CD4-positive, alpha-beta T cell treated with Interleukin-6 at 100 ng/mL for 8 hours (primary cell): ENCODE data around the gene PROCA1.
A peak's percentile ranks its signal among the peaks of the same experiment; 100 is the strongest.

Source experiments
- DNase-seq: peaks from one replicate; pipeline ENCODE4 v3.0.0-alpha.2; 2020; ENCODE audit warnings: mixed read lengths, low spot score

PROCA1 gene, protein sequence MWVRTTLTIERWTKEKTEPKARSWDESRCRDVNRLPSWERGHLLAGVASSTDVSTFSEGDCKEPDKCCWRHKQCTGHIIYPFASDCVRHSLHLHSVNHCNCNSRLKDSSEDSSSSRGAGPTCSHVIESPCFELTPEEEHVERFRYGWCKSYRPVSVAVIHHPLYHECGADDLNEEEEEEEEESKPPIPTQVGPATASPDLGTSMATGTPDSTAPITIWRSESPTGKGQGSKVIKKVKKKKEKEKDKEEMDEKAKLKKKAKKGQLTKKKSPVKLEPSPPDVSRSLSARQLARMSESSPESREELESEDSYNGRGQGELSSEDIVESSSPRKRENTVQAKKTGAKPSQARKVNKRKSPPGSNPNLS

DNA sequence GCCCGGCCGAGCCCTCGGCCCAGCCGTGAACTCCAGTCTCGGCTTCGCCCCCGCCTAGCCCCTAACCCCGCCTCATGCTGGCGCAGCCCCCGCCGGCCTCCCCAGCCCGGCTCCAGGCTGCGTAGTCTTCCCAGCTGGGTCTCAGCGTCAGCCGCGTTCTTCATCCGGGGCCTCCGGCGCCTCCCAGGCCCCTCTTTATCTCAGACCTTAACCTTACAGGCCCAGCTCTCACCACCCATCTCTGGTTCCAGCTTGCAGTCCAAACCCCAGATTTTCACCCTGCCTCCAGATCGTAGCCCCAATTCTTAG, at the start of gene PROCA1:
PROCA1 (minus strand) TSS at position 166 of the 309 bp plus-strand sequence. CDS start 228 bp downstream, outside the sequence.
- no peak for DNase-seq

DNA sequence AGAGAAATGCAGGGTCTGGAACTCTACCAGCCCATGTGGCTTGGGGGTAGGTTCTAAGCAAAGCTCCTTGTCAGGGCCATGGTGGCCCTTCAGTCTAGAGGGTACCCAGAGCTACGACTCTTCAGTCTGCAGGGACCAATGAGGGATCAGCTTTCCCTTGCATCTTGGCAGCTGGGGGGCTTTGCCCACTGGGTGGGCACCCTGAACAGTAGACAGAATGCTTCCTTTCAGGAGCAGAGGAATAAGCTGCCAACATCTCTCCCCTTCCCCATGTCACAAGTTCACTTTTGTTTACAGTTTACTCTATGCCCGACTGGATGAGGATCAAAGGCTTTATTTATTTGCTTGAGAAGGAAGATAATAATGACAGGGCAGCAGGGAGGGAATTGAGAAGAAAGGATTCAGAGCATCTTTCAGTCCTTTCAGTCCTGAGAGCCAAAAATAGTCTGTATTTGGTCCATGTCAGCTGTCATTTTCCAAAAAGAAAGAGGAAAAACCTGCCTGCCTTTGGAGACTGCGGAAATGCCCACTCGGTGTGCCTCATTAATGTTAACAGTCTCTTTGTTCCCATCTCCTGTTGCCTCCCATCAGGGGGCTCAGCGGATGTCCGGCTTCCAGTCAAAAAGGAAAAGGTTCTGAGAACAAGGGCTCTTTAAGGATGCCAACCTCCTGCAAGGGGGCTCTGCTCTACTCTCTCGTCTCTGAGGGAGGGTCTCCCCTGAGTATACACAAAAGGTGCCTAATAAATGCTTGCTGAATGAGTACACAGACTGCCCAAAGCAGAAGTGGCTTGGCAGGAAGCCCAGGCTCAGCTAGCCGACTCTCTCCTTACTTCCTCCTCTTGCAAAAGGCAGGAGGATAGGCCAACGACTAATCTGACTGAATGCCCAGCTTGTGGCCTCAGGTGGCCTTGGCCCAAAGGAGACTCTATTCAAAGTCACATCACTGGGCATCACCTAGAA, 49.2 kb upstream of the PROCA1 start:
- no peak for DNase-seq

DNA sequence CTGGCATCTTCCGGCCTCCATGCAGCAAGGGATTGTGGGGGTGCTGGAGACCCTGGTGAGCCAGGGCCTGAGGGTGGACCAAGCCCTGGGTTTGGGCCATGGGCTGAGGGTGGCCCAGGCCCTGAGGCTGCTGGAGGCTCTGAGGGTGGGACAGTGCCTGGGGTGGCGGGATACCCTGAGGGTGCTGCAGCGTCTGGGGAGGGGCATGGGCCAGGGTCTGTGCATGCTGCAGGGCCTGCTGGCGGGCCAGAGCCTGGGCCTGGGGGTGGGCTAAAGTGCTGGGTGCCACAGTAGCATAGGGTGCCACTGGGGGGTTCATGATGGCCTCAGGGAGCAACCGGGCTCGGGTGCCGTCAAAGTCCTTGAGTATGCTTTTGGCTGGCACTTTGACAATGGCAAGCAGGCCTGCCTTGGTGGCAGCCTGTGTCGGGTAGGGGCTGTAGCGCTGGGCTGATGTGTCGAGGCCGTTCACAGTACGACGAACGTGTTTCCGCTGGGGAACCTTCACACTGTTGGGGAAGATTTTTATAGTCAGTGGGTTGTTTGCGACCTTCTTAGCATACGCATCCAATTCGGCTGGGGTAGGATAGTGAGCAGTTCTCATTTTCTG, 47.7 kb upstream of the PROCA1 start:
- no peak for DNase-seq

DNA sequence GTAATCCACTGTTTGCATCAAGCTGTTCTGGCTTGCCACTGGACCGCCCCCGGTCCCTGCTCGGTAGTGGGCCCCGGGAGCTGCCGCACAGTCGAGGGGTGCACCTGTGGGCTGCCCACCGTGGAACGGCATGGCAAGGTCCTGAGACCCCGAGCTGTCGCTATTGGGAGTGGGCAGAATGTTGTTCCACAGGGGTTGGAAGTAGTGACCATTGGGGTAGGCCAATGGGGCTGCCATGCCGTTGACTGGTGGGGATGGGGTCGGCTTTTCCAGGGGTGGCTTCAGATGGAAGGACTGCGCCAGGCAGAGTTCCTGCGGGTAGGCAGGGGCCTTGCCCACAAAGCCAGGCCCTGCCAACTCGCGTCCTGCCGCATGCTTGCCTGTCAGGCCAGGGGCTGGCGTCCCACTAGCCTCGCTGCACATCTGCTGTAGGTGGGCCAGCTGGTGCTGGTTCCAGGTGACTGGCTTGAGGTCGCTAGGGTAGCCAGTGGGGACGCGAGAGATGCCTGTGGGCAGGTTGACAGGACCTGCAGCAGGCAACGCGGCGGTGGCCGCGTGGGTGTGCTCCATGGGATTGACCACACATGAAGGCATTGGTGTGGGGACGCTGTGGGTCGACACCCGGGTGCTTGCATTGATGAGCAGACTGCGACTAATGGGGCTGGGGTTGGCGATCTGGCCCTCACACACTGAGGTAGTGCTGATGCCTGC, 46.9 kb upstream of the PROCA1 start:
- no peak for DNase-seq

DNA sequence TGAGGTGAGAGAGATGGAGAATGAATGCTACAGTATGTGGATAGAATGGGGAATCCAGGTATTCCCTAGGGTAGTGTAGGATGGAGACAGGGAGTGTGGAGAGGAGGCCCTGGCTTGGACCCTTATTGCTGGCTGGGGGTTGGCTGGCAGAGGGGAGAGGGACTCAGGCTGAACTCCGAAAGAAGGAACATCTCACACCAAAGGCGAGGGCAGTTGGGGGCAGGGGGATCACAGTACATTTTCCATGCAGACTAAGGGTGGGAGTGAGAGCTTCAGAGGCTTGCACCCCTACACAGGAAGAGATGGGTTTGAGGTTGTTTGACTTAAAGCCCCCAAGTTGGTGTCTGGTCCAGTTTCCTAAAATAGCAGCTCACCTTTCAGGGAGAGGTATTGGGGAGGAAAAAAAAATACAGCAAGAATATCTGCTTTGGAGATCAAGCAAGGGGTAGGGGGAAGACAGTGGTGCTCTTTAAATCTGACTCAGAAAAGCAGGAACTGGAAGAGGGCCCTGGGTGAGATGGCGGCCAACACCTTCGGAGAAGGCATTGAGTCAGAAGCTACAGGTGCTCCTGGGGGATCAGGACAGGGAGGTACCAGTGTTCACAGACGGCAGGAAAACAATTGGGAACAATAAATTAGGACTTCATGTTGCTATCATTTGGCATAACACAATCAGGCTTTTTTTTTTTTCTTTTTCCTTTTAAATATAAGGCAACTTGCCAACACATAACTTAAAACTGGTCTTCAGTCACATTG, 44.5 kb upstream of the PROCA1 start:
- DNase-seq = no peak

DNA sequence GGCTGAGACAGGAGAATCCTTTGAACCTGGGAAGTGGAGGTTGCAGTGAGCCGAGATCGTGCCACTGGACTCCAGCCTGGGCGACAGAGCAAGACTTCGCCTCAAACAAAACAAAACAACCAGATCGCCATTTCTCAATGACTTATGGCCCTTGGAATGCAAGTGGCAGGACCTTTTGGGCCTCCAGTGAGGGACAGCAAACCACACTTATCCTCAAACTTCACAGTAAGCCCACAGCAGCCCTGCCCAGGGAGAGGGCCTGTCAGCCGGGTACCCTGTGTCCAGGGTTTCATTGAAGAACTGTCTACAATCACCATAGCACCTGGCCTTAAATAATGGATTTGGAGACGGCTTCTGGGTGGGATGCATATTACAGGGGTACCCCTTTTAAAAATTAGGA, 43.8 kb upstream of the PROCA1 start:
- no peak for DNase-seq

DNA sequence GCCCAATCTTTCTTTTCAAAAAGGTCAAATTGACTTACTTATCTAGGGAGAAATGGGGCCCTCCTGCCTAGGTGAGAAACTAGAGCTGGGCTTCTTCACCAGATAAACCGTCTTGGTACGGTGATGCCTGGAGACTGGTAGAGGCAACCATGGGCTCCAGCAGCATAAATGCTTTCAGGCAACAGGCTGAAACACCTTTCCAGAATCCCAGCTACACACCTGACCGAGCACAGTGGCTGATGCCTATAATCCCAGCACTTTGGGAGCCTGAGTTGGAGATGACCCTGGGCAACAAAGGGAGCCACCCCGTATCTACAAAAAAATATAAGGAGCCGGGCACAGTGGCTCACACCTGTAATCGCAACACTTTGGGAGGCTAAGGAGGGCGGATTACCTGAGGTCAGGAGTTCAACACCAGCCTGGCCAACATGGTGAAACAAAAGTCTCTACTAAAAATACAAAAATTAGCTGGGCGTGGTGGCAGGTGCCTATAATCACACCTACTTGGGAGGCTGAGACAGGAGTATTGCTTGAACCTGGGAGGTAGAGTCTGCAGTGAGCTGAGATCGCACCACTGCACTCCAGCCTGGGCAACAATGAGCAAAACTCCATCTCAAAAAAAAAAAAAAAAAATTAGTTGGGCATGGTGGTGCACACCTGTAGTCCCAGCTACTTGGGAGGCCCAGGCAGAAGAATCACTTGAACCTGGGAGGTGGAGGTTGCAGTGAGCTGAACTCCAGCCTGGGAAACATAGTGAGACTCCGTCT, 40.1 kb upstream of the PROCA1 start:
- DNase-seq = no peak

DNA sequence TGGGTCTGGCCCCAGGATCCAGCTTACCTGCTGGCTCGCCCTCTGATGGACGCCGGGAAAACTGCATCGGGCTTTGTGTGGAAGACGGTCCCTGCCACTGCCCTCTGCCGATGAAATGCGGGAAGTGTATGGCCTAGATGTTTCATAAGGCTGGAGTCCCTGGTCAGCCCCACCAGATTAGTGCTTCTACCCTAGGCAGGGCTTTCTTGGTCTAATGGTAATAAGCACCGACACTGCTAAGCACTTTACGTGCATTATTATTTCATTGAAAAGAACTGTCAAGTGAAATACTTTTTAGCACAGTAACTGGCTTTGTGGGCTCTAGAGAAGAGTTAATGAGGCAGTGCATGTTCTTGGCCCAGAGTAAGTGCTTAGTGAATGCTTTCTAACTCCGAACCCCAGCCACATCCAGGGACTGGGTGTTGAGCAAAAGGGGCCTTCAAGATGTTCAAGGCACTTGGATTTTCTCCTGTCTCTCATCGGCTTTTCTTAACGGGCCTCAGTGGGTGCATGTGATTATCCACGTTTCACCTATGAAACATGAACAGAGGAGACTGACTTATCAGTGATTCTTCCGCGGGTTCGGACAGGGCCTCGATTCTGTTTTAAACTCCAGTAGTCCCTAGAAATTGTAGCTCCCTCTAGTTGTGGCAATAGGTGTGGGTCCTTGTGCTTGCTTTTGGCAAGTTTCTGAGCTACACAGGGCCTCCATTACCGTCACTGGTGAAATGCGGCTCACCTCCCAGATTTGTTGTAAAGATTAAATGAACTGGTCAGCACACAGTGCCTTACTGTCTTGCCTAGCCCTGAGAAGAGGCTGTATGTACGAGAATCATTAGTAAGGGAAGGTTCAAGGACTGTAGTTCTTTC, 38.7 kb upstream of the PROCA1 start:
- DNase-seq = peak; percentile 87

DNA sequence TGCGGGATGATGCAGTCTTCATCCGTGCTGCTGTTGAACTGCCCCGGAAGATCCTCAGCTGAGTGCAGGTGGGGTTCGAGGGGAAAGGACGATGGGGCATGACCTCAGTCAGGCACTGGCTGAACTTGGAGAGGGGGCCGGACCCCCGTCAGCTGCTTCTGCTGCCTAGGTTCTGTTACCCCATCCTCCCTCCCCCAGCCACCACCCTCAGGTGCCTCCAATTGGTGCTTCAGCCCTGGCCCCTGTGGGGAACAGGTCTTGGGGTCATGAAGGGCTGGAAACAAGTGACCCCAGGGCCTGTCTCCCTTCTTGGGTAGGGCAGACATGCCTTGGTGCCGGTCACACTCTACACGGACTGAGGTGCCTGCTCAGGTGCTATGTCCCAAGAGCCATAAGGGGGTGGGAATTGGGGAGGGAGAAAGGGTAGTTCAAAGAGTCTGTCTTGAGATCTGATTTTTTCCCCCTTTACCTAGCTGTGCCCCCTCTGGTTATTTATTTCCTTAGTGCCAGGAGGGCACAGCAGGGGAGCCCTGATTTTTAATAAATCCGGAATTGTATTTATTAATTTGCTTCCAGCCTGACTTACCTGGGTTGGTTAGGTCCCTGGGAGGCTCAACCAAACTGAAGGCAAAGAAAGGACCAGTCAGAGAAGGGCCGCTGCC, 38.0 kb upstream of the PROCA1 start:
- no peak for DNase-seq

DNA sequence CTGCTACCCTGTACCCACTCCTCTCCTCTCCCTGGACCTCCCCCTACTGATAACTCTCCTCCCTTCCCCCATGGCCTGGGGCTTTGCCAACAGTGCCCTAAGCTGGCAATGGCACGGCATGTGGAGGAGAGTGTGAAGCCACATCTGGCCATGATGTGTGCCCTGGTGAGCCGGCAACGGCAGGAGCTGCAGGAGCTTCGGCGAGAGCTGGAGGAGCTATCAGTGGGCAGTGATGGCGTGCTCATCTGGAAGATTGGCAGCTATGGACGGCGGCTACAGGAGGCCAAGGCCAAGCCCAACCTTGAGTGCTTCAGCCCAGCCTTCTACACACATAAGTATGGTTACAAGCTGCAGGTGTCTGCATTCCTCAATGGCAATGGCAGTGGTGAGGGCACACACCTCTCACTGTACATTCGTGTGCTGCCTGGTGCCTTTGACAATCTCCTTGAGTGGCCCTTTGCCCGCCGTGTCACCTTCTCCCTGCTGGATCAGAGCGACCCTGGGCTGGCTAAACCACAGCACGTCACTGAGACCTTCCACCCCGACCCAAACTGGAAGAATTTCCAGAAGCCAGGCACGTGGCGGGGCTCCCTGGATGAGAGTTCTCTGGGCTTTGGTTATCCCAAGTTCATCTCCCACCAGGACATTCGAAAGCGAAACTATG, 37.3 kb upstream of the PROCA1 start:
- no peak for DNase-seq

DNA sequence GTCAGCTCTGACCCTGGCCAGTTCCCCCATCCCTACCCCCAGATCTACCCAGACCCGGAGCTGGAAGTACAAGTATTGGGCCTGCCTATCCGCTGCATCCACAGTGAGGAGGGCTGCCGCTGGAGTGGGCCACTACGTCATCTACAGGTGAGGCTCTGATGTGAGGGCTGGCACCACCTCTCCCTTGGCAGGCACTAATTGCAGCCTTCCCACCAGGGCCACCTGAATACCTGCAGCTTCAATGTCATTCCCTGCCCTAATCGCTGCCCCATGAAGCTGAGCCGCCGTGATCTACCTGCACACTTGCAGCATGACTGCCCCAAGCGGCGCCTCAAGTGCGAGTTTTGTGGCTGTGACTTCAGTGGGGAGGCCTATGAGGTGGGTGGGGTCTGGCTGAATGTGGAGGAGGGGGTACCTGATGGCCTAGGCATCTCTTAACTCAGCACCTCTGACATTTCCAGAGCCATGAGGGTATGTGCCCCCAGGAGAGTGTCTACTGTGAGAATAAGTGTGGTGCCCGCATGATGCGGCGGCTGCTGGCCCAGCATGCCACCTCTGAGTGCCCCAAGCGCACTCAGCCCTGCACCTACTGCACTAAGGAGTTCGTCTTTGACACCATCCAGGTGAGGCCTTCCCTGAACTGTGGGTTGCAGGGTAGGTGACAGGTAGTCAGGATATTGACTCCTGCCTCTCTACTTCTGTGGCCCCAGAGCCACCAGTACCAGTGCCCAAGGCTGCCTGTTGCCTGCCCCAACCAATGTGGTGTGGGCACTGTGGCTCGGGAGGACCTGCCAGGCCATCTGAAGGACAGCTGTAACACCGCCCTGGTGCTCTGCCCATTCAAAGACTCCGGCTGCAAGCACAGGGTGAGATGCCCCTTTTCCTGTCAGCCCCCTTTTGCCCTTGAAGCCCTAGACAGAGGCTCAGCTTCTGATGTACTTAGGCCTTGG, 36.4 kb upstream of the PROCA1 start:
- no peak for DNase-seq

DNA sequence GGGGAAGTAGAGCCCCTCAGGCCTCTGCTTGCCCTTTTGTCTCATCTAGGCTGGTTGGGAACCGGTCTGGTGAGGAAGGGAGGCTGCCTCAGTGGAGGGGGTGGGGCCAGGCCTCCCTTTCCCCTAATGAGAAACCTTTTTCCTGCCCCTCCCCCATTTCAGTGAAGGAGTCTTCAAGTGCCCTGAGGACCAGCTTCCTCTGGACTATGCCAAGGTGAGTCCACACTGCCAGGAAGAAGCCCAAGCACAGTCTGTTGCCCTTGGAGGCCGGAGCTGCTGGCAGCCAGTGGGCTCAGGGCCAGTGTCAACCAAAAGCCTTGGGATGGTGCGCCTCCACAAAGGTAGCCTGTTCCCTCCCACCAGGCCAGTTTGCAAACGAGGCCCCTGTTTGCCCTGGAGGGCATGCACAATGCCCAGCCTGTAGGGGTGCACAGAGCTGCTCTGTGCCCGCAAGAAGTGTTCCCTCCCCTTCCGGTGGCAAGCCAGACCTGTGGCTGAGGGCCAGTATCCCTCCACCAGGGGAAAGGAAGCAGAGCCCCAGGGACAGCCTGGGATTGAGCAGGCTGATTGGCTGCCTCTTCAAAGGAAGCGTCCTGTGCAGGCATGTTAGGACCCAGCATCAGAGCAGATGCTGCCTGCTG, 35.5 kb upstream of the PROCA1 start:
- DNase-seq = no peak

DNA sequence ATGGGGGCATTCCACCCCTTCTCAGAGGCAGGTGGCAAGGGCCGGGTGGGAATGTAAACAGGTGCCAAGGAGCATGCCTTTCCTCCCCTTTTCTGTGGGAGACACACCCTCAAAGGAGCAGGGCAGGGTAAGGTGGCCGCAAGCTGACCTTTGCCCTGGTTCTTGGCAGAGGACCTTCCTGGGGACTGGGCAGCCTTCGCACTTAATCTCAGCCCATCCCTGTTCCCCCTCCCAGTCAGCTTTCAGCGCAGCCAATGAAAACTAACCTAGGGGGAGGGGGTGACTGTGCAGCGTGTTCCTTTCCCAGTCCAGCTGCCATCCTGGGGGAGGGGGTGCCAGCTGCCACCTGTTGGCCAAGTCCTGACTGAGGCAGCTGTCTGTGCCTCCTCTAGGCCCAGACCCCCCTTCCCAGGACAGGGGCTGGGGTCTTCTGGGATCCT, 34.9 kb upstream of the PROCA1 start:
- no peak for DNase-seq

DNA sequence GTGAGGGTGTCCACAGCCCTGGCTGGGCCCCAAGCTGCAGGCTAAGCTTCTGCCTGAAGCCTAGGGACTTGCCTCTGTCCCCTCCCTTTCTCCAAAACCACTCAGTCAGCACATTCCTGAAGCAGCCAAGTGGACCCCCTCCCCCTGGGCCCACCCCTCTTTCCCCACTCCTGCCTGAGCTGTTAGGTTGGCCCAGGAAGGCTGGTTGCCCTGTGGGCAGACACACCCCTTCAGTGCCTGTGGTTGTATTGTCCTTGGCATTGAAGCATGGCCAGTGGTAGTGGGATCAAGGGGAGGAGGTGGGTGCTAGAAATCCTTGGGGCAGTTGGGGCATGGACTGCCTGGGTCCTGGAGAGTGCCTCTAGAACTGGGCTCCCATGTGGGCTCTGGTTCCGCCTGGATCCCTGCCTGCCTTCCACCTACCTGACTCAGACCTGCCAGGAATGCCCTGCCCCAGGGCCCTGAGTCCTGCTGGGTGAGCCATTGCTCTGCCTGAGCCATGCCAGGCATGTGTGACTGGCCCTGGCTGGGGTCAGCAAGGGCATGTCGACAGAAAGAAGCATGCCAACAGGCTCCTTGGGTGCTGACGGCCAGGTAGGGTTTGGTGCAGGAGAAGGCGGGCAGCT, 34.2 kb upstream of the PROCA1 start:
- no peak for DNase-seq

DNA sequence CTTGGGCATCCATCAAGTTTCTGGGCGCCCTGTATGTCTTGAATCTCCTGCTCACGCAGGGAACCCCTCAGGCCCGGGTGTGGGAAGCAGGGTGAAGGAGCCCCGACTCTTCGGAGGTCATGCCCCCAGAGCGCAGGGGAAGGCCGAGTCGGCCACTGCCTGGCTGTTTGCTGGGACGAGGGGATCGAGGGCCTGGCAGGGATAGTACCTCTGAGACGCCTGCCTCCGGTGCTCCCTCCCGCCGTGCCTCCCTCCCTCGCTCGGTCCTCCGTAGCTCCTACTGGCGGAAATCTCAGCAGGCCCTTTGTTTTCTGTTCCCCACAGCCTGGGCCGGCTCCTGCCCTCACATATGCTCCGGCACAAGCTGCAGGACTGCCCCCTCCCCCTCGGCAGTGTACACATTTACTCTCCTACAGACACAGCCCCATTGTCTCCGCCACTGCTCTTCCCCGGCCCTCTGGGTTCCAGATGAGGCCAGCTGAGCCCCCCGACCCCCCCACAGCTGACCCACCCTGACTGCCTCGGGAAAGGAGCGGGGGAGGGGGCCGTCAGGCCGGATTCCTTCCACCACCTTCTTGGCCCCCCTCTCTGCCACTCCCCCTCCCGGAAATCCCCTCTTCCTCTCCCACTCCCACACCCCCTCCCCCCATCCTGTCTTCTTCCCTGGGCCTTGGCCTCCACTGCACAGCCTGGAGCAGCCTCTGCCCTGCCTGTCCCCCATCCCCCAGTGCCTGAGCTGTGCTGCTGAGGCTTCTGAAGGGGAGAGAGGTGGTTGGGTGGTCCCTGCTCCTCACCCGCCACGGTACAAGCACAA, 33.5 kb upstream of the PROCA1 start:
- DNase-seq = no peak
